Natural killer cell (primary cell): ENCODE results near the gene KDM6A. TPM values are rescaled to one million over a fixed set of nuclear protein-coding genes. Genes with fewer than 3 reads are reported as not detected.
A peak's percentile ranks its signal among the peaks of the same experiment; 100 is the strongest.

Experiments used
- ATAC-seq, 3 donors: fragments of 150-1000 bp in 2 of 3; fragments of 200-7000 bp in 1 of 3; cut with Tn5 transposase; 1 replicate in 1 of 3; 2 replicates in 2 of 3; pipeline ENCODE4 v1.10.0; 2021; ENCODE audit warnings: mild to moderate bottlenecking in 2 of 3, moderate library complexity in 2 of 3
- DNase-seq, 2 donors: peaks; one replicate each; pipeline versions ENCODE4 v3.0.0 to v3.0.0-alpha.2; 2013 to 2021; ENCODE audit warnings: mixed read lengths in 1 of 2
- H3K27ac ChIP-seq: one replicate; pipeline ENCODE4 v1.5.1; 2013; ENCODE audit warnings: mild to moderate bottlenecking, low read length
- H3K27me3 ChIP-seq: one replicate; pipeline ENCODE4 v1.6.1; 2013; ENCODE audit warnings: low read length; ENCODE audit not compliant: control insufficient read depth, insufficient read depth
- H3K36me3 ChIP-seq: one replicate; pipeline ENCODE4 v1.6.1; 2013; ENCODE audit warnings: low read length; ENCODE audit not compliant: control insufficient read depth, insufficient read depth
- H3K4me1 ChIP-seq: one replicate; pipeline ENCODE4 v1.6.1; 2013; ENCODE audit warnings: low read length; ENCODE audit not compliant: control insufficient read depth, insufficient read depth
- H3K4me3 ChIP-seq: one replicate; pipeline ENCODE4 v1.5.1; 2013; ENCODE audit warnings: low read length
- H3K9me3 ChIP-seq: one replicate; pipeline ENCODE4 v1.6.1; 2013; ENCODE audit warnings: low read length; ENCODE audit not compliant: control insufficient read depth, insufficient read depth
- H3K27ac Mint-ChIP-seq, 2 donors: one replicate each; pipeline ENCODE4 v1.8.0; 2022; ENCODE audit warnings: mild to moderate bottlenecking in 2 of 2, mixed read lengths in 2 of 2, moderate library complexity in 1 of 2
- H3K27me3 Mint-ChIP-seq, 2 donors: one replicate each; pipeline ENCODE4 v1.8.0; 2022; ENCODE audit warnings: low read depth in 2 of 2, mixed read lengths in 2 of 2
- H3K36me3 Mint-ChIP-seq: one replicate; pipeline ENCODE4 v1.8.0; 2022; ENCODE audit warnings: mixed read lengths
- H3K4me1 Mint-ChIP-seq, 2 donors: one replicate each; pipeline ENCODE4 v1.8.0; 2022; ENCODE audit warnings: mixed read lengths in 2 of 2
- H3K4me3 Mint-ChIP-seq: one replicate; pipeline ENCODE4 v1.8.0; 2022; ENCODE audit warnings: mild to moderate bottlenecking, moderate library complexity, mixed read lengths
- H3K9me3 Mint-ChIP-seq, 2 donors: one replicate each; pipeline ENCODE4 v1.8.0; 2022; ENCODE audit warnings: mixed read lengths in 2 of 2
- CTCF ChIP-seq: fragments of 200-600 bp; IDR thresholded peaks from one replicate; pipeline ENCODE4 v1.8.0; 2022; ENCODE audit warnings: antibody characterized with exemption
- WGBS: methylation state at CpG from one replicate; pipeline ENCODE4 v1.1.7; 2013; ENCODE audit warnings: missing lambda C conversion rate; ENCODE audit not compliant: insufficient coverage; 5-methylcytosine and 5-hydroxymethylcytosine counted together
- intact Hi-C: fragments of 100-400 bp; cut with micrococcal nuclease; formaldehyde crosslinking; loops from one replicate; pipeline ENCODE4 v1.14.2; 2022
- total RNA-seq, 4 donors: library from RNA; stranded (reverse); fragments of 120-200 nt in 1 of 4; gene quantifications; one replicate each; pipeline versions ENCODE4 v1.2.3 to v1.2.4, GENCODE V29; 2013 to 2022

Gene KDM6A
- total RNA-seq, 3 donors from 2014 or later (not counting 1 experiment from before 2014, with no cell fraction given), result 60.8 to 121 (median 73.1) TPM

DNA sequence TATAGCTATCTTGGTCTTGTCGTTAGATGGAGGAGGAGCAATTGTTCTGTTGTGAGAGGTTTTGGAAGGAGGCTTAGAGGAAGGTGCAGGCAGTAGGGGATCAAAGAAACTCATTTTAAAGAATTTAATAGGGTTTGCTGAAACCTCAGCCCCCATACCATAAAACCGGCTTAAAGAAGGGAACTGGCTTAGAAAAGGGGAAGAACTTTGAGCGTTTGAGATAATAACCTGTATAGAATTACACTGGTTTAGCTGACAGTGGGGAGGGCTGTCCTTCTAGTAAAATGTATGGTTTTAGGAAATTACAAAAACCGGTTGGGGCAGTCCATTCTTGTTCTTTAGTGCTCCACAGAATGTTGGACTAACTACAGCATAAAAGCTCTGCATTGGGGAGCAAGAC lies 128.1 kb downstream of the KDM6A start:
- Mint-ChIP-seq H3K27ac (peak overlapping the region; percentile 45 to 70), H3K4me3 (peak overlapping the region; percentile 4), H3K27me3 (no peaks in the 10 kb centered on the region), H3K4me1 (peaks cover 63 to 80% of the 10 kb centered on the region in 2 donors), H3K36me3 (no peaks in the 10 kb centered on the region), H3K9me3 (no peaks in the 10 kb centered on the region)
- peaks cover 17% of the 10 kb centered on the region for H3K4me1 ChIP-seq
- no peak overlapping the region for H3K27ac ChIP-seq
- no peak for DNase-seq
- ATAC-seq, result no peak
- intact Hi-C loops, result no loop called here
- H3K36me3 ChIP-seq, result no peaks in the 10 kb centered on the region
- no peak for TF ChIP-seq CTCF
- 21% methylated on average over 2 of the region's 4 CpGs for WGBS
- H3K4me3 ChIP-seq, result no peak overlapping the region
- H3K27me3 ChIP-seq, result no peaks in the 10 kb centered on the region
- H3K9me3 ChIP-seq, result peaks cover under 1% of the 10 kb centered on the region

- Mint-ChIP-seq H3K36me3 (no peaks in the 10 kb centered on the region), H3K27ac (no peak overlapping the region), H3K27me3 (no peaks in the 10 kb centered on the region), H3K9me3 (peaks cover 3% of the 10 kb centered on the region in 2 donors), H3K4me3 (no peak overlapping the region), H3K4me1 (peaks cover 59 to 81% of the 10 kb centered on the region in 2 donors)
- H3K9me3 ChIP-seq, result peaks cover 4% of the 10 kb centered on the region
- H3K4me1 ChIP-seq, result peaks cover 5% of the 10 kb centered on the region
- H3K27ac ChIP-seq, result no peak overlapping the region
- no peaks in the 10 kb centered on the region for H3K27me3 ChIP-seq
- ATAC-seq, result no peak
- intact Hi-C loops, result no loop called here
- H3K36me3 ChIP-seq, result no peaks in the 10 kb centered on the region
- H3K4me3 ChIP-seq, result no peak overlapping the region
- no peak for DNase-seq
- WGBS, result 79% methylated on average over 4 of the region's 4 CpGs
- TF ChIP-seq CTCF, result no peak
Measured at GRCh38 chrX:45003085-45003484, 130.1 kb downstream of the KDM6A start.

DNA sequence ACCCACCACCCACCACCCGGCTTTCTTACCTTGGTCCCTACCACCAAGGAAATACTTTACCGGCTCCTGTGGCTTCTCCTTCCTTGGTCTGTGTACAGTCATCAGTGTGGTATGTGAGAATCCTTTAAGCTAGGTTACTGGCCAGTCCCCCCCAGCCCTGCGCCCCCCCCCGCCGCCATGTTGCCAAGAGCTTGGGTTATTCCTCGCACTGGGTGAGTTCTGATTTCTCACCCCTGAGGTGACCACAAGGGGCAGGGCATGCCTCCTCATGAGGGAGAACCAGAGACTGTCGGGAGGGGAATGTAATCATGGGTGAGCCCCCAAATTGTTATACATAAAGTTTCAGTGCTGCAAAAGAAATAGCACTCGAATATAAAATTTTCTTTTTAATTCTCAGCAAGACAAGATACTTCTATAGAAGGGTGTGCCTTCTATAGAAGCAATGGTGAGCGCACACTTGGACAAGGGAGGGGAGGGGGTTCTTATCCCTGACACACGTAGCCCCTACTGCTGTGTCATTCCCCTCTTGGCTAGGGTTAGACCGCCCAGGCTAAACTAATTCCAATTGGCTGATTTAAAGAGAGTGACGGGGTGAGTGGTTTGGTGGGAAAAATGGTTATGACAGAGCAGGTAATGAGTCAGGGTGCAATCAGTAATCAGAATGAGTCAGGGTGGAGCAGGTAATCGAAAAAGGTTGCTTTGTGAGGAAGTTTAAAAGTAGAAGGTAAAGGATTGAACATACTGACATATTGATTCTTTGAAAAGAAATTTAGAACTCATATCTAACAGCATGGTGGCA lies 133.2 kb downstream of the KDM6A start:
- H3K4me3 Mint-ChIP-seq, result no peak overlapping the region
- H3K27ac Mint-ChIP-seq, result peak overlapping the region; percentile 1 to 75
- peaks cover 3% of the 10 kb centered on the region in 2 donors for H3K9me3 Mint-ChIP-seq
- H3K36me3 ChIP-seq, result no peaks in the 10 kb centered on the region
- H3K9me3 ChIP-seq, result peaks cover 4% of the 10 kb centered on the region
- no peak overlapping the region for H3K27ac ChIP-seq
- no peak for TF ChIP-seq CTCF
- H3K4me1 Mint-ChIP-seq, result peaks cover 52 to 84% of the 10 kb centered on the region in 2 donors
- DNase-seq, result no peak
- no peaks in the 10 kb centered on the region for H3K36me3 Mint-ChIP-seq
- ATAC-seq, result peak in 1 of 3 donors; percentile 25
- H3K27me3 Mint-ChIP-seq, result no peaks in the 10 kb centered on the region
- WGBS, result 100% methylated on average over 3 of the region's 13 CpGs
- intact Hi-C loops, result no loop called here
- H3K27me3 ChIP-seq, result no peaks in the 10 kb centered on the region
- H3K4me3 ChIP-seq, result no peak overlapping the region
- H3K4me1 ChIP-seq, result peaks cover 5% of the 10 kb centered on the region
